RWPE2 (cell line): ENCODE measurements around the gene ZSWIM3.
A peak's percentile ranks its signal among the peaks of the same experiment; 100 is the strongest.

Source experiments
- ATAC-seq: fragments of 200-7000 bp; cut with Tn5 transposase; 3 replicates; pipeline ENCODE4 v1.9.1; 2021; ENCODE audit warnings: low read depth
- DNase-seq: peaks from one replicate; pipeline ENCODE4 v3.0.0-alpha.2; 2020; ENCODE audit warnings: low spot score
- H3K27ac ChIP-seq: fragments of 450-650 bp; 2 replicates; pipeline ENCODE4 v1.5.1; 2017; ENCODE audit warnings: mild to moderate bottlenecking; ENCODE audit not compliant: poor library complexity, severe bottlenecking
- H3K27me3 ChIP-seq: fragments of 250-450 bp; sonication (Bioruptor Pico); 2 replicates; pipeline ENCODE4 v1.5.1; 2021; ENCODE audit warnings: mild to moderate bottlenecking, moderate library complexity; ENCODE audit not compliant: insufficient read depth, poor library complexity, severe bottlenecking
- H3K36me3 ChIP-seq: fragments of 250-450 bp; sonication (Bioruptor Pico); 2 replicates; pipeline ENCODE4 v1.5.1; 2020; ENCODE audit warnings: low read depth, mild to moderate bottlenecking, moderate library complexity
- H3K4me1 ChIP-seq: fragments of 250-450 bp; sonication (Bioruptor Pico); 2 replicates; pipeline ENCODE4 v1.5.1; 2021; ENCODE audit warnings: mild to moderate bottlenecking, moderate library complexity; ENCODE audit not compliant: insufficient read depth, poor library complexity, severe bottlenecking
- H3K4me3 ChIP-seq: fragments of 250-450 bp; sonication (Bioruptor Pico); 2 replicates; pipeline ENCODE4 v1.5.1; 2021; ENCODE audit warnings: mild to moderate bottlenecking, moderate library complexity; ENCODE audit not compliant: severe bottlenecking
- H3K9me3 ChIP-seq: fragments of 250-450 bp; sonication (Bioruptor Pico); 2 replicates; pipeline ENCODE4 v1.5.1; 2021; ENCODE audit warnings: mild to moderate bottlenecking, moderate library complexity; ENCODE audit not compliant: severe bottlenecking
- TF ChIP-seq, protein P1 (sequence below): fragments of 450-650 bp; IDR thresholded peaks from one replicate; pipeline ENCODE4 v1.5.1; 2017; ENCODE audit warnings: mild to moderate bottlenecking, moderate library complexity; ENCODE audit not compliant: poor library complexity, severe bottlenecking

The ZSWIM3 gene

DNA sequence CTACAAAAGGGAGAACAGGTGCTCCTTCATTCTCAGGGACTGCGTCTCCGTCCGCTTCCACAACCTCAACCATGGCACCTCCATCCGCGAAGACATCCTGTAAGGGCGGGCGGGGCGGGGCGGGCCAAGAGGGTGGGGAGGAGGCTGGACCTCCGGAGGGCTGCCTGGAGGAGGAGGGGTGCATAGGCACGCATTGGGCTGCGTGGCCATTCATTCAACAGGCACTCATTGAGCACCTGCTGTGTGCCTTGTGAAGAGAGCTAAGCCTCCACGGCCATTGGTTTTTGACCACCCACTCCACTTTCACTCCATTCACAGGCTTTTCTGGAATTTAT lies 435 bp downstream of the ZSWIM3 start:
- Histone ChIP-seq H3K4me1 (peaks cover 15% of the 10 kb centered on the region), H3K36me3 (peaks cover 27% of the 10 kb centered on the region), H3K27ac (peak overlapping the region; percentile 12), H3K9me3 (no peaks in the 10 kb centered on the region), H3K27me3 (no peaks in the 10 kb centered on the region), H3K4me3 (peak overlapping the region; percentile 83)
- DNase-seq, result no peak
- ATAC-seq, result peak; percentile 2; the same call in 2 of the 3 replicates
- TF ChIP-seq, protein P1, sequence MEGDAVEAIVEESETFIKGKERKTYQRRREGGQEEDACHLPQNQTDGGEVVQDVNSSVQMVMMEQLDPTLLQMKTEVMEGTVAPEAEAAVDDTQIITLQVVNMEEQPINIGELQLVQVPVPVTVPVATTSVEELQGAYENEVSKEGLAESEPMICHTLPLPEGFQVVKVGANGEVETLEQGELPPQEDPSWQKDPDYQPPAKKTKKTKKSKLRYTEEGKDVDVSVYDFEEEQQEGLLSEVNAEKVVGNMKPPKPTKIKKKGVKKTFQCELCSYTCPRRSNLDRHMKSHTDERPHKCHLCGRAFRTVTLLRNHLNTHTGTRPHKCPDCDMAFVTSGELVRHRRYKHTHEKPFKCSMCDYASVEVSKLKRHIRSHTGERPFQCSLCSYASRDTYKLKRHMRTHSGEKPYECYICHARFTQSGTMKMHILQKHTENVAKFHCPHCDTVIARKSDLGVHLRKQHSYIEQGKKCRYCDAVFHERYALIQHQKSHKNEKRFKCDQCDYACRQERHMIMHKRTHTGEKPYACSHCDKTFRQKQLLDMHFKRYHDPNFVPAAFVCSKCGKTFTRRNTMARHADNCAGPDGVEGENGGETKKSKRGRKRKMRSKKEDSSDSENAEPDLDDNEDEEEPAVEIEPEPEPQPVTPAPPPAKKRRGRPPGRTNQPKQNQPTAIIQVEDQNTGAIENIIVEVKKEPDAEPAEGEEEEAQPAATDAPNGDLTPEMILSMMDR, result no peak

DNA sequence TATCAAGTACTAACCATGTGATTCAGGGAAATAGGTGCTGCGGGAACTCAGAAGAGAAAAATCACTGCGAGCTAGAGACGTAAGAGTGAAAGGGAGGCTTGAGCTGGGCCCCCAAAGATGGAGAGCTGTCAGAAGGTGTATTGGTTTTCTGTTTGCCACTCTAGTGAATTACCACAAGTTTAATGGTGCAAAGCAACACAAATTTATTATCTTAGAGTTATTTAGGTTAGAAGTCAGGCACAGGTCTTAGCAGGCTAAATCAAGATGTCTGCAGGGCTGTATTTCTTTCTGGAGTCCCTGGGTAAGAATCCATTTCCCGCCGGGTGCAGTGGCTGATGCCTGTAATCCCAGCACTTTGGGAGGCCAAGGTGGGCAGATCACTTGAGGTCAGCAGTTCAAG lies 2.5 kb downstream of the ZSWIM3 start:
- Histone ChIP-seq H3K36me3 (peaks cover 7% of the 10 kb centered on the region), H3K4me3 (no peak overlapping the region), H3K9me3 (no peaks in the 10 kb centered on the region), H3K27ac (no peak overlapping the region), H3K27me3 (no peaks in the 10 kb centered on the region), H3K4me1 (peaks cover 15% of the 10 kb centered on the region)
- DNase-seq (no peak), ATAC-seq (no peak)
- TF ChIP-seq, protein P1, result no peak

DNA sequence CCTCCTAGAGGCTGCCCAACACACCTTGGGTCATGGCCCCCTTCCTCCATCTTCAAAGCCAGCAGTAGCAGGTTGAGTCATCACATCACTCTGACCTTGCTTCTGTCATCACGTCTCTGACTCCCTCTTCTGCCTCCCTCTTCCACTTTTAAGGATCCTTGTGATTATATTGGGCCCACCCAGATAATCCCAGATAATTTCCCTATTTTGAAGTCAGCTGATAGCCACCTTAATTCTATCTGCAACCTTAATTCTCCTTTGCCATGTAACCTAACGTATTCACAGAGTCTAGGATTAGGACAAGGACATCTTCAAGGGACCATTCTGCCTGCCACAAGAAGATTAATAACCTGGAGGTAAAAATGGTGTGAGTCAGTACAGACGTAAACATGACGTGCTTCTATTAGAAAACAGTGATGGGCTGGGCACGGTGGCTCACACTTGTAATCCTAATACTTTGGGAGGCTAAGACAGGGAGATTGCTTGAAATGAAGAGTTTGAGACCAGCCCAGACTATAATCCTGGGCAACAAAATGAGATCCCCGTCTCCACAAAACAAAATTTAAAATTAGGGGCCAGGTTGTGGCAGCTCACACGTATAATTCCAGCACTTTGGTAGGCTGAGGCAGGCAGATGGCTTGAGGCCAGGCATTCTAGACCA lies 3.3 kb downstream of the ZSWIM3 start:
- no peaks in the 10 kb centered on the region for H3K27me3 ChIP-seq
- H3K4me1 ChIP-seq, result peaks cover 15% of the 10 kb centered on the region
- DNase-seq (no peak), ATAC-seq (no peak)
- H3K36me3 ChIP-seq, result no peaks in the 10 kb centered on the region; the same call in 1 of the 2 replicates
- TF ChIP-seq, protein P1, result no peak
- H3K27ac ChIP-seq, result peak overlapping the region; percentile 0
- no peaks in the 10 kb centered on the region for H3K9me3 ChIP-seq
- H3K4me3 ChIP-seq, result no peak overlapping the region

DNA sequence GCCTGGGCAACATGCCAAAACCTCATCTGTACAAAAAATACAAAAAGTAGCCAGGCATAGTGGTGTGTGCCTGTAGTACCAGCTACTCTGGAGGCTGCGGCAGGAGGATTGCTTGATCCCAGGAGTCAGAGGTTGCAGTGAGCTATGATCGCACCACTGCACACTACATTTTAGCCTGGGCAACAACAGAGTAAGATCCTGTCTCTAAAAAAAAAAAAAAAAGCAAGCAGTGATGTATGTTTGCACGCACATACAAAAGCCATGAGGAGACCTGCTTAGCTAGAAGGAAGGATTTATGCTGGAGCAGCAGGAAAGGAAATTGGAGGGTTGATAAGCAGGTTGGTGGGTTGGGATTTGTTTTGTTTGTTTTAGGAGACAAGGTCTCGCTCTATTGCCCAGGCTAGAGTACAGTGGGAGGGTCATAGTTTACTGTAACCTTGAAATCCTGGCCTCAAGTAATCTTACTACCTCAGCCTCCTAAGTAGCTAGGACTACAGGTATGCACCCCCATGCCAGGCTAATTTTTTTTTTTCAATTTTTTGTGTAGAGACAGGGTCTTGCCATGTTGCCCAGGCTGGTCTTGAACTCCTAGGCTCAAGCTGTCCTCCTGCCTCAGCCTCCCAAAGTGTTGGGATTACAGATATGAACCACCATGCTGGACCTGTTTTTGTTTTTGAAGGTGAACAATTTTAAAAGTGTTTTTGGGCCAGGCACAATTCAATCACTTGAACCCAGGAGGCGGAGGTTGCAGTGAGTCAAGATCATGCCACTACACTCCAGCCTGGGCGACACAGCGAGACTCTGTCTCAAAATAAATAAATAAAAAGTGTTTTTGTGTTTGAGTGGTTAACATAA lies 4.0 kb downstream of the ZSWIM3 start:
- ATAC-seq, result no peak
- TF ChIP-seq, protein P1, result no peak
- Histone ChIP-seq H3K27ac (peak overlapping the region; percentile 0), H3K9me3 (no peaks in the 10 kb centered on the region), H3K4me3 (no peak overlapping the region), H3K36me3 (no peaks in the 10 kb centered on the region), H3K27me3 (no peaks in the 10 kb centered on the region), H3K4me1 (peaks cover 11% of the 10 kb centered on the region)
- no peak for DNase-seq
